OCI-LY3 (cell line): ENCODE results near the gene DHRSX.

Experiments
- H2AFZ ChIP-seq: fragments of 200-600, 300-600 bp; shearing (Covaris generic); 2 replicates; pipeline ENCODE4 v1.6.0; 2014; ENCODE audit warnings: antibody characterized with exemption, low read depth, low read length
- H3K27ac ChIP-seq: fragments of 200-600, 300-600 bp; sonication (generic); 2 replicates; pipeline ENCODE4 v1.5.1; 2014; ENCODE audit warnings: mild to moderate bottlenecking, low read length, moderate library complexity, mixed read lengths
- H3K27me3 ChIP-seq: fragments of 200-600, 300-600 bp; sonication (generic); 2 replicates; pipeline ENCODE4 v1.6.1; 2014; ENCODE audit warnings: low read depth, low read length, mixed read lengths
- H3K36me3 ChIP-seq: fragments of 200-600, 300-600 bp; sonication (generic); replicated peaks from 2 replicates; pipeline ENCODE3; 2014; ENCODE audit warnings: low read depth, low read length, mixed read lengths
- H3K4me1 ChIP-seq: fragments of 300-600, 200-600 bp; sonication (generic); 2 replicates; pipeline ENCODE4 v1.6.1; 2014; ENCODE audit warnings: low read length, mixed read lengths
- H3K4me2 ChIP-seq: fragments of 200-600, 300-600 bp; sonication (generic); 2 replicates; pipeline ENCODE4 v1.6.1; 2014; ENCODE audit warnings: low read length, mixed read lengths
- H3K4me3 ChIP-seq: fragments of 300-600, 200-600 bp; sonication (generic); 2 replicates; pipeline ENCODE4 v1.5.1; 2014; ENCODE audit warnings: antibody characterized with exemption, mild to moderate bottlenecking, low read length, moderate library complexity
- H3K79me2 ChIP-seq: fragments of 300-600, 200-600 bp; shearing (Covaris generic); 2 replicates; pipeline ENCODE4 v1.6.1; 2014; ENCODE audit warnings: mild to moderate bottlenecking, low read length, mixed read lengths
- H3K9ac ChIP-seq: fragments of 300-600, 200-600 bp; shearing (Covaris generic); 2 replicates; pipeline ENCODE4 v1.6.0; 2014; ENCODE audit warnings: mild to moderate bottlenecking, low read length, moderate library complexity
- H3K9me3 ChIP-seq: fragments of 200-600, 300-600 bp; shearing (Covaris generic); 2 replicates; pipeline ENCODE4 v1.6.1; 2014; ENCODE audit warnings: low read length, mixed read lengths; ENCODE audit not compliant: insufficient read depth
- H4K20me1 ChIP-seq: fragments of 200-600, 300-600 bp; sonication (generic); 2 replicates; pipeline ENCODE4 v1.6.1; 2016; ENCODE audit warnings: low read length, mixed read lengths; ENCODE audit not compliant: insufficient read depth
- EZH2phosphoT487 ChIP-seq: fragments of 200-600 bp; shearing (Covaris generic); IDR thresholded peaks from 2 replicates; pipeline ENCODE4 v1.6.1; 2018; ENCODE audit warnings: antibody characterized with exemption, mixed run types, low read depth
- TF ChIP-seq, protein P1 (sequence below): fragments of 200-600, 300-600 bp; sonication (generic); IDR thresholded peaks from 2 replicates; pipeline ENCODE4 v1.5.1; 2014; ENCODE audit warnings: antibody characterized with exemption, low read length, low read depth

Gene DHRSX

DNA sequence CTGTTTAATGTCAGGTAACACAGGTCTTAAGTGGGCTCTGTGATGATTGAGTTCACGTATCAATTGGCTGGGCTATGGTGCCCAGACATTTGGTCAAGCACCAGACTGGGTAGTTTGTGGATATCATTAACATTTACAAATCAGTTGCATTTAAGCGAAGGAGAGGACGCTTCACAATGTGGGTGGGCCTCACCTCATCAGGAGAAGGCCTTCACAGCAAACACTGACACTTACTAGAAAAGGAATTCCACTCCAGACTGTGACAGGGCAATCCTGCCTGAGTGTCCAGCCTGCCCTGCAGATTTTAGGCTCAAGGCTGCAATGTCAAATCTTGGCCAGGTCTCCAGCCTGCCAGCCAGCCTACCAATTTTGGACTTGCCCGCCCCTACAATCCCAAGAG is 270.3 kb downstream of the DHRSX start:
- Histone ChIP-seq H3K27me3 (no peaks in the 10 kb centered on the region), H3K9me3 (no peaks in the 10 kb centered on the region), H3K36me3 (peaks cover 21% of the 10 kb centered on the region), H3K79me2 (no peaks in the 10 kb centered on the region), H3K9ac (no peak overlapping the region), H3K4me3 (no peak overlapping the region), H3K4me1 (peaks cover 35% of the 10 kb centered on the region), H2AFZ (no peak overlapping the region), H4K20me1 (no peaks in the 10 kb centered on the region), H3K4me2 (no peak overlapping the region), H3K27ac (no peak overlapping the region)
- no peak for TF ChIP-seq EZH2phosphoT487
- TF ChIP-seq, protein P1, sequence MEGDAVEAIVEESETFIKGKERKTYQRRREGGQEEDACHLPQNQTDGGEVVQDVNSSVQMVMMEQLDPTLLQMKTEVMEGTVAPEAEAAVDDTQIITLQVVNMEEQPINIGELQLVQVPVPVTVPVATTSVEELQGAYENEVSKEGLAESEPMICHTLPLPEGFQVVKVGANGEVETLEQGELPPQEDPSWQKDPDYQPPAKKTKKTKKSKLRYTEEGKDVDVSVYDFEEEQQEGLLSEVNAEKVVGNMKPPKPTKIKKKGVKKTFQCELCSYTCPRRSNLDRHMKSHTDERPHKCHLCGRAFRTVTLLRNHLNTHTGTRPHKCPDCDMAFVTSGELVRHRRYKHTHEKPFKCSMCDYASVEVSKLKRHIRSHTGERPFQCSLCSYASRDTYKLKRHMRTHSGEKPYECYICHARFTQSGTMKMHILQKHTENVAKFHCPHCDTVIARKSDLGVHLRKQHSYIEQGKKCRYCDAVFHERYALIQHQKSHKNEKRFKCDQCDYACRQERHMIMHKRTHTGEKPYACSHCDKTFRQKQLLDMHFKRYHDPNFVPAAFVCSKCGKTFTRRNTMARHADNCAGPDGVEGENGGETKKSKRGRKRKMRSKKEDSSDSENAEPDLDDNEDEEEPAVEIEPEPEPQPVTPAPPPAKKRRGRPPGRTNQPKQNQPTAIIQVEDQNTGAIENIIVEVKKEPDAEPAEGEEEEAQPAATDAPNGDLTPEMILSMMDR: no peak

DNA sequence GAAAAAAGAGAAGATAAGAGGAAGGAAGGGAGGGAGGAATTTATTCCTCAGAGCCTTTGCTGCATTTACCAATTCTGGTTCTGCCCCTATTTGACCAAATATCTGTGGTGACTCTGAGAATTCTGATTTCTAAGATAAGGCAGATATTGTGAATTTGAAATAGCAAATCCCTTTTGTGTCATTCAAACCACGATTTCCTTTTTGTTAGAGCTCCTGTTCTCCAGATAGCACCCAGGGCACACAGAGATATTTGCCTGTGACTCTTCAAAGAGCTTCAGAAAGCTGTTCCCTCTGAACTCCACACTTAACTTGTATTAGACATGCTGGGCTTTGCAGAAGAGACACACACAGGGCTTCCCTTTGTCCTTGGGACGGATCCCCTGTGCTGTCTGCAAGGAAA is 272.2 kb downstream of the DHRSX start:
- no peak overlapping the region for H3K9ac ChIP-seq
- H3K27ac ChIP-seq: no peak overlapping the region
- TF ChIP-seq, protein P1: no peak
- no peak for TF ChIP-seq EZH2phosphoT487
- H3K4me3 ChIP-seq: no peak overlapping the region
- no peaks in the 10 kb centered on the region for H3K79me2 ChIP-seq
- H3K4me1 ChIP-seq: peaks cover 27% of the 10 kb centered on the region
- H3K9me3 ChIP-seq: no peaks in the 10 kb centered on the region
- no peak overlapping the region for H2AFZ ChIP-seq
- no peaks in the 10 kb centered on the region for H4K20me1 ChIP-seq
- peaks cover 23% of the 10 kb centered on the region for H3K36me3 ChIP-seq
- H3K27me3 ChIP-seq: no peaks in the 10 kb centered on the region
- H3K4me2 ChIP-seq: no peak overlapping the region

- Histone ChIP-seq H3K4me2 (no peak overlapping the region), H3K4me3 (no peak overlapping the region), H3K36me3 (peaks cover 36% of the 10 kb centered on the region), H3K9me3 (no peaks in the 10 kb centered on the region), H3K27me3 (no peaks in the 10 kb centered on the region), H3K79me2 (no peaks in the 10 kb centered on the region), H3K4me1 (peaks cover 13% of the 10 kb centered on the region), H2AFZ (no peak overlapping the region), H4K20me1 (no peaks in the 10 kb centered on the region), H3K9ac (no peak overlapping the region), H3K27ac (no peak overlapping the region)
- TF ChIP-seq, protein P1: no peak
- no peak for TF ChIP-seq EZH2phosphoT487
Measured at GRCh38 chrX:2226906-2227656, 273.7 kb downstream of the DHRSX start.

- Histone ChIP-seq H3K79me2 (no peaks in the 10 kb centered on the region), H2AFZ (no peak overlapping the region), H3K9ac (no peak overlapping the region), H3K4me3 (no peak overlapping the region), H3K27me3 (no peaks in the 10 kb centered on the region), H3K4me1 (peaks cover 11% of the 10 kb centered on the region), H3K4me2 (no peak overlapping the region), H4K20me1 (no peaks in the 10 kb centered on the region), H3K36me3 (peaks cover 45% of the 10 kb centered on the region), H3K27ac (no peak overlapping the region), H3K9me3 (no peaks in the 10 kb centered on the region)
- TF ChIP-seq, protein P1: no peak
- TF ChIP-seq EZH2phosphoT487: no peak
Measured at GRCh38 chrX:2226182-2226581, 274.6 kb downstream of the DHRSX start.
